GM19240 (cell line): ENCODE measurements around the gene RAPGEF2.

Experiments
- DNase-seq: peaks from one replicate; pipeline ENCODE4 v3.0.0; 2011; ENCODE audit warnings: low spot score; ENCODE audit not compliant: insufficient read length

Gene RAPGEF2

DNA sequence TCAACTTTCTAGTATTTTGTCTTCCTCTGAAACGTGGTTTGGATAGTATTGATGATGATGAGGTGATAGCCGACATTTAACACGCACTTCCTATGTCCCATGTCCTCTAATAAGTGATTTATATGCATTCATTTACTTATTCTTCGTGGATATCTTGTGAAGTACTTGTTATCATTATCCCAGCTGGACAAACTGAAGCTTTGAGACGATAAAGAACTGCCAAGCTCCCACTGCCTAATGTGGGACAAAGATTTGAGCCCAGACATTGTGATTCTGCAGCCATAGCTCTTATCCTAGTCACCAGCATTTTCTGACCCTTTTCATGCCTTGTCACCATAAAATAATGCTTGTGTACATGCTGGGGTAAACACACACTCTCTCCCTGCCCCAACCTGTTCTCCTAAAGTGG, 92.5 kb downstream of the RAPGEF2 start:
- DNase-seq, result no peak

DNA sequence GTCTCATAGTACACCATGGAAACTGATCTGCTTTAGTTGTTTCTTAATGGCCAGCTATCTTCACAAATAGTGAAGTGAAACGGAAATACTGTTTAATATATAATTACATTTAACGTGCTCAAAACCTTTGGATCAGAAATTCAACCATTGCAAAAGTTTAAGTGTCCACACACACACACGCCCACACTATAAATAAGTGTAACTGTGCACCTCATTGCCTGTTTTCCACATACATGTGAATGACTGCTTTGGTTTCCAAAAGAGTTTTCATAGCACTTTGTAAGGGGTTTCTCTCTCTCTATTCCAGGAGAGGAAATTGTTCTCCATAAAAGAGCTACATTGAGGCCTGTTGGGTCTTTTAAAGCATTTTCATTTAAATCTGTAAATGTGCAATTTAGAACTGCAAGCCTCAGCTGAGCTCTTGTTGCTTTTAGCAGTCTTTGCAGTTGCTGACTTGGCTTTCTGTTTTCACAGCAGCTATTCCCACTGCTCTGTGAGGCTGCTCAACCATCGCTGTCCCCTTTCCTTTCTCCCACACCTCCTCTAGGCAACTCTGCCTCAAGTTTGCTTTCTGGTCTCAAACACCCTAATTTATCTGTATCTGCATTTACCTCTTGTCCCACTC, 94.5 kb downstream of the RAPGEF2 start:
- DNase-seq, result no peak

DNA sequence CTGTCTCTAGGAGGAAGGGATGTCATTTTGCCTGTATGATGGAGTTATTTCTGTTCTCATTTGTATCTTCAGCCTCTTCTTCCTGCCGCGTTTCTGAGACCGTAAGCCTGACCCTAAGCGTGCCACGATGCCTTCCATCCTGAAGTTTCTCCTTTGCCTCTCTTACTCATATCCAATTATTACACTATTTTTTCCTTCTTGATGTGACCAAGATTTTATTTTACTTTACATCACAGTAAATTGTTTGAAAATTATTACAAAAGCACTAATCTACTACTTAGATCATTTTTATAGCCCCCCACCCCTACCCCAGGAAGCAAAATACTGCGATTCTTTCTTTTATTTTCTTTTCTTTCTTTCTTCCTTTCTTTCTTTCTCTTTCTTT, 95.0 kb downstream of the RAPGEF2 start:
- DNase-seq, result no peak

DNA sequence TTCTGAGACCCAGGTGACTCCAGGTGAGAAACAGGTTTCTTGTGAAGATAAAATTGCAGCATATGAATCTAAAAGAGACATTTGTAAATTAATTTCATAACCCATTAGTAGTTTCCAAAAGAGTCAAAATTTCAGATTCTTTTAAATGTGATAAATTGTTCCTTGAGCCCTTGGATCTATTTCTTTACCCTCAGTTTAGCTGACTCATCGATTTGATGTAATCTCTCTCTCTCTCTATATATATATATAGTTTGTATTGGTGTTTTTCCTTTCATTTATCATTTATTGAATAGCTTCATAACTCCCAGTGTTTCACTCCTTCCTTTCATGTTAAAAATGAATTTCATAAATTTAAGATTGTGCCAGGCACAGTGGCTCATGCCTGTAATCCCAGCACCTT, 96.9 kb downstream of the RAPGEF2 start:
- no peak for DNase-seq

DNA sequence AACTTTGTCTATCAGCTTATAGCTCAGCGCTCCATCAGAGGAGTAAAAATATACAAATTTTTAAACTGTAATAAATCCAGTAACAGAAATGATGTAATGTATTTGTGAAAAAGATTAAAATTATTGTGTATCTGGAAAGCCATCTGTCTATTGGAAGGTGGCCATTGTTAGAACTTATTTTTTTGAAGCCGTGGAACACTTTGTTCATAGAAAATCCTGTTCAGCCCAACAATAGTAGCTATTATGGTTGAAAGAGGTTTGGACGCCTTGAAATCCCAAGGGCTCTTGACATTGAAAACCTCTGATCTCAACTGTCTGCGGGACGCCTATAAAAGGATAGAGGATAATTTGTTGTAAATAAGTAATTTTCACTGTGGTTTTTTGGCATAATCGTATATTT, 98.3 kb downstream of the RAPGEF2 start:
- no peak for DNase-seq

DNA sequence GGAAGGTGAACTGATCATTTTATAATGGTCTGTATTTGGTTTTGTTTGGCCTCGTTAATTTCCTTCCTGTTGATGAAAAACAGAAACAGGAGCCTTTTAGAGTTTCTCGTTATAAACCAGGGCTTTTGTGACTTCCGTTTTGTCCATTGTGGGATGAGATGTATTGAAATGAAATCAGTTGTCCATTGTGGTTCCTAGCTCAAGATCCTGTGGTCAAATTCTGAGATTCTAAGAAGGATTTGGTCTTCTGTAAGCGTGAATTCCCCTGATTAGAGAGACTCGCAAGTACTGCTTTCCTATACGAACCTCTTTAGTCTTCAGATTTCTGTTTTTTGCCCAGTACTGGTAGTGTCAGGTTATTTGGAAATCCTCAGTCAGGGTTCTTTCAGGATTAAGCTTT, 101.7 kb downstream of the RAPGEF2 start:
- no peak for DNase-seq

DNA sequence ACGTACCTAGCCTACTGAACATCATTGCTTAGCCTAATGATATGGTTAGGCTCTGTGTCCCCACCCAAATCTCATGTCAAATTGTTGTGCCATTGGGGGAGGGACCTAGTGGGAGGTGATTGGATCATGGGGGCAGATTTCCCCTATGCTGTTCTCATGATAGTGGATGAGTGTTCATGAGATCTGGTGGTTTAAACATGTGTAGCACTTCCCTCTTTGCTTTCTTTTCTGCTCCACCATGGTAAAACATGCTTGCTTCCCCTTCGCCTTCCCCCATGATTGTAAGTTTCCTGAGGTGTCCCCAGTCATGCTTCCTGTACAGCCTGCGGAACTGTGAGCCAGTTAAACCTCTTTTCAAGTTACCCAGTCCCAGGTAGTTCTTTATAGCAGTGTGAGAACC, 102.6 kb downstream of the RAPGEF2 start:
- DNase-seq, result no peak

DNA sequence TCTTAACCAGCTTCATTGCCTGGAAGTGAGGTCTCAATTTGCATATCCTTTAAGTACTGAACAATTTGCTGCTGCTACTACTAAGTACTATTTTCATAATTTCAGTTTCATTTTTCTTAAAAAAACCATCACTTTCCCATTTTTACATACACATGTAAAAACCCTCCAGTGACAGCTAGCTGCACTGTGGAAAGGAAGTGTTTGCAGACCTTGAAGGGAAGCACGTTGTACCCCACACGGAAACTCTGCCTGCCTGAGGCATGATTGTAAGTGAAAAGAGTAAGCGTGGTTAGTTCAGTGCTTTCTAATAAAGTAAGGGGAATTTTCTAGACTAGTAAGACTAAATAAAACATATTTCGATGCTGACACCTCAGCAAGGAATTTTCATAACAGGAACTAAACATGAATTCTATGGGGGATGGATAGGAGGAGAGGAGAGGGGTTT, 103.6 kb downstream of the RAPGEF2 start:
- no peak for DNase-seq

DNA sequence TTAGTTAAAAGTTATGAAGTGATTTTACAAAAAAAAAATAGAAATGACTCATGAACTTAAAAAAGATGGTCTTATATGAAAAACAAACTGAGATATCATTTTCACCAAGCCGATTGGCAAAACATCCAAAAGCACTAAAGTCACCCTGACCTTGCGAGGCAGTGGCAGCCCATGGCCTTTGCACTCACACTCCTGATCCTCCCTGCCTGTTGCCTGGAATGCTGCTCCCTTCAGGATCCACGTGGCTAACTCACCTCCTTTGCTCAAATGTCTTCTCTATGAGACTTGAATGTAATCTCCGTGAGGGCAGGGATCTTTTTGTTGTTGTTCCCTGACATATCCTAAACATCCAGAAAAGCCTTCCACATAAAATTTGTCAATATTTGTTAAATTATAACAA, 106.4 kb downstream of the RAPGEF2 start:
- DNase-seq, result no peak

DNA sequence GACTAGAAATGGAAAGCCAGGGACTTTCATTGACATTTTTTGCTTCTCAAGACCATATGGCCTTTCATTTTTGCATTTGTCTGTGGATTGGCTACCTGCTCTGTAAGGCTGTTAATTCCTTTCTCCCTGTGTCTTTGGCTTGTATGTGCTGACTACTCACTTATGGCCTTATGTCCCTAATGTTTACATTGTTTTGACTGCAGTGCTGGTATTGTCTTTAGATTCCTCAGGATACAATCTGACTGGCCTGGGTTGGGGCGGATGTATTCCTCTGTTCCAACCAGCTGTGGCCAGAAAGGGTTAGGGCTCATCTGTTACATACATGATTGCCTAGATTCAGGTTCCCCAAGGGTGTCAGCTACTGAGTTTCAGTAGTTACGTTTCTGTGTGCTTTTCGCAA, 108.1 kb downstream of the RAPGEF2 start:
- no peak for DNase-seq

DNA sequence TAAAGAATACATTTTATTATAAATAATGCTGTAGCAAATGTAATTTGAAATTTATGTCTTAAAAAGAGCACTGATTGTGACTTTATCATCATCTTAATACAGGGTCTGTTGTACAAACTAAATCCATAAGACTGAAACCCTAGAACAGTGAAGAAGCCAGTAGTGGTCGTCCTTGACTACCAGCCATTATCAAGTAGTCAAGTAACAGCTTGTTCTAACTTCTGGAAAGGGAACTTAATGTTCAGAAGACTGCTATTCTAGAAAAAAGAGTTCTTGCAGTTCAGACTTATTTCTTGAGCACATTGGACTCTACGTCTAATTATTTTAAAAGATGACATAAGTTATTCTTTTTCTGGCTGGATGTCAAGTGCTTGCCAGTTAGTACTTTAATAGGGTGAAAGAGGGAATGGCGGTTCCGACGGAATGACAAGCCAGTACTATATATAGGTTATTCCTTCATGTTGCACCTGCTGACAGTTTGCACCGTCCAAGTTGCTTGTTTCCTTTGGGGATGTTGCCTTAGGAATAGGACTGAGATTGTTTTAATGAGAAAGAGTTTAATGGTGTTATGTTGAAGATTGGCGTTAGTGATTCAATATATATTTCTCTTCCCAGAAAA, 109.9 kb downstream of the RAPGEF2 start:
- DNase-seq, result no peak

DNA sequence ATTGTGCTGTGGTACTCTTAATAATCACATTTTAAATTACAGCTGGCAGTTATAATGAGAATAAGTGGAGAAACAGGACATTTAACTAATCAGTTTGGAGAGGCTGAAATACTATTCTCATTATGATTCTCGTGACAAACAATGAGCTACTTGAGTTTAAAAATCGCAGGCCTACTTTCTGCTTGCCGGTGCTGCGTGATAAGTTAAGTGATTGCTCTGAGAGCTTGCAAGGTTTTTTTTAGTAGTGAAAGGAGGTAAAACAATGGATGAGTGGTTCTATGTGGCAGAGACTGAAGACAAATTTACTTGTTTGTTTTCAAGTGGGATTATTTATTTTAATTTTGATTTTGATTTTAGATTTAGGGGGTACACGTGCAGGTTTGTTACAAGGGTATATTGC, 114.0 kb downstream of the RAPGEF2 start:
- DNase-seq, result no peak

DNA sequence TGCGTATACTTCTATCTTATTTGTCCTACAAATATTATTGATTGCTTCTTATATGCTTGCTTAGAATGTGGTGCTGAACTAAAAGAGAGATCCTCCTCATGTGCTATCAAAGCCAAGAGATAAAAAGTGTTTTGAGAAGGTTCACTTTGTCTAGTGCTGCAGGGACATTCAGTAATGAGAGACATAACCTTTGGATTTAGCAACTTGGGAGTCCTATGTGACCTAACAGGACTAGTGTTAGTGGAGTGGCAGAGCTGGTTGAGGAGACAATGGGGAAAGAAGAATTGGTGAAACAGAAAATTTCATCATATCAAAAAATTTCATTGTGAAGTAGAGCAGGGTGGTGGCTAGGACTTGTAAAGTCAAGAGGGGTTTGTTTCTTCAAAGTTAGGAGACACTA, 117.0 kb downstream of the RAPGEF2 start:
- no peak for DNase-seq

DNA sequence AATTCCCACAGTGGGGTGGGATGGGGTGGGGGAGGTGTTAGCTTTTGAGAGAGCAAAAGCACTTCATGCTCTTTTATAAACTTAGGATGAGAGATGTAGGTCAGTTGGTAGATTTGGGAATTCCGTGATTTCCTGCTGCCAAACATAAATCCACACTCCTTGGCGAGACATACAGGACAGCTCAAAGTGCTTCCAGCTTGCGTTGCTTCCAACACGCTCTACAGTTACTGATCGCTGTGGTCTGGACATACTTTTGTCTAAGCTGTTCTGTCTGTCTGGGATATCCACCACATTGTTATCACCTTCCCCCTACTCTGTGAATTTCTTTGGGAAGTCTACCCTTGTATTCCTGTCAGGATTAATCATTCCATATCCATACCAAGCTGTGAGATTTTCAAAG, 117.5 kb downstream of the RAPGEF2 start:
- DNase-seq, result no peak

DNA sequence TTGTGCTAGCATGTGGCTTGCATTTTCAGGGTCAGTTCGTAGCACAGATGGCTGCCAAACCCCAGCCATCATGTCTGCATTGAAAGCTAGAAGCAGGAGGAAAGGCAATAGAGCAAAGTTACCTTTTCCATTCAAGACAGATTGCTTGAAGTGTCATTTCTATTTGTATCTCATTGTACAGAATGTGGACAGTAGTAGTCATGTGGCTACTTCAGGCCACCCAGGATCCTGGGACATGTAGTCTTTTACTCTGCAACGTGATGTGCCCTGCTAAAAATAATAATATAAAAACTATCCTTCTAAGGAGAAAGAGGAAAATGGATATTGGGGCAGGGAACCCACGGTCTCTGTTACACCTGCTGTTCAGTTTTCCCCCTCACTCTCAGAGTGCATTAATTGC, 118.4 kb downstream of the RAPGEF2 start:
- no peak for DNase-seq

DNA sequence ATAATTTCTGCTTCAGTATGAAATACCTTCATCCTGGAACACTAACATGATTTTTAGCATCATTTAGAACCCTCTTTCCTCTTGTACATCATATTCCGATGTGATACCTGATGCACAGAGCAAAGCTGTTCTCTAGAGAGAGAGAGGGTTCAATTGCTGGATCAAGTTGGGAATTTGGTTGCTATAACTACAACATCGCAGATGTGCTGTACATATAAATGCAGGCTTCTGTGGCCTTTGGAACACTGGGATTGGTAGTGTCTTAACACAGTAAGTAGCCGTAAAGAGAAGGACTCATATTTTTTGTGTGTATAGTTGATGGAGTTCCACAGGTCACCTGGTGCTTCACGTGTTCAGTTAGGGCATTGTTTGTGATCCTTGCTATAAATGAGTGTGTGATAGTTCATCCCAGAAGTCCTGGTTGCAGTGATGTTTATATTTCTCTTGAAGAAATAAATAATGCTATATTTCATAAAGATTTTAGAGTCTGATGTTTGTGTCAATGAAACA, 119.2 kb downstream of the RAPGEF2 start:
- no peak for DNase-seq

DNA sequence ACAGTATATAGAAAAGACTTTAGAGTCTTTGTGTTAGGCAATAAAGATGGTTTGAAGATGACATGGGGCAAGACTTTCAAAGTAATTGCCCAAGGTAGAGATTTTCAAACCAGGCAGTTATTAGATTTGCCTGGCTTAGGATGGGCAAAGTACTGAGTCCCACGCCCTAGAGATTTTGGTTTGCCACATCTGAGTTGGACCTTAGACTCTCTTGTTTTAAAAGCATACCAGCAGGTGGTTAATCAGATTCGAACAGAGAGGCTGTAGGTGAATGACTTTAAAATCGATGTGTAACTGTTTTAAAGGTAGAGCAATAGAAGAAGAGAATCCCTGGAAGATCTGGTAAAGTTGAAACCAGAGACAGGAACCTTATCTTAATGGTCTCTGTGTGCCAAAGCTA, 121.5 kb downstream of the RAPGEF2 start:
- no peak for DNase-seq

DNA sequence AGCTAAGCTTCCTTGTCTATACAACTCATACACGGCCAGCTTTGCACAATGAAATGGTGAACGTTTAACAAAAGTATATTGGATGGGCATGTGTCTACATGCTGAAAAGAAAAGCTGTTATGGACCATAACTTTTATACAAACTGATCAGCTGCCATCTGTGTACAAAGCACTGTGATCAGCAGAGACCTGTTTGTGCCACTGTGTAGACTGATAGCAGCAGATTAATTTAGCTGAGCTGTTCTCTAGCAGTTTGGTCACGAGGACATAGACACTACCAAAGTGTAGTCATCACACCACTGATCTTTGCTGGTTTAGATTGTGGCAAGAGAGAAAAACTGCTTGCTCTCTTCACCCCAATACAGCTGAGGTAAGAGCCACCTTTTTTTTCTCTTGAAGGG, 124.5 kb downstream of the RAPGEF2 start:
- no peak for DNase-seq

DNA sequence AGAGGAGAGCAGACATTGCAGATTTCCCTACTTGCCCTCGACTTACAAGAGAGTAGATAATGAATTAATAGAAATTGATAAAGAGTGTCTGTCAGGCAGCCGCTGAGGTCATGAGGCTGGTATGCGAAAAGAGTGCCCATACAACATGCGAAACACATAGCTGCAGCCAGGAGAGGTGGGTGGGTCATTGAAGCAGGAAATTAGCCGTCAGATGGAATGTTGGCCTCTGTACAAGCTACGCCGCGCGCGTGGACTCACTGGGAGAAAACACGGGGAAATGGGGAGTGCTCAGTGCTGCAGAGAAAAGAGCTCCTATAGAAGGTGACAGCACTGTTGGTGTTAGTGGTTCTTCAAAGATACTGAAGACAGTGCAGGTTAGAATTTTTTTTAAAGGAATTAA, 125.1 kb downstream of the RAPGEF2 start:
- no peak for DNase-seq

DNA sequence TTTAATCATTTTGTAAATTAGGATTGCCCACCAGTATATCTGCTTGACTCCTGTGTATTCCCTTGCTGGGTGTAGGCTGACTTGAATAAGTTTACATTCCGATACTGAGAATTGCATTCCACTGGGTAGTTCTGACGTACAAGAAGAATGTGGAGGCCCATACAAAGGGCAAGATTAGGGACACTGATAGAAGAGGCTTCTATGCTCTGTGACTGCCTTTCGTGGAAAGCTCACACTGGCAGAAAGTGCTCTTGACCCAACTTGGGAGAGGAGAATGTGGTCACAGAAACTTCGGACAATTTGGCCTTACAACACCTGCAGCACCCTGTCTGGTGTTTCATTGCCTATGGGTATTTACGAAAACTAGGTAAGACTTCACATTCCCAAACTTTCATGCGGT, 126.3 kb downstream of the RAPGEF2 start:
- no peak for DNase-seq

DNA sequence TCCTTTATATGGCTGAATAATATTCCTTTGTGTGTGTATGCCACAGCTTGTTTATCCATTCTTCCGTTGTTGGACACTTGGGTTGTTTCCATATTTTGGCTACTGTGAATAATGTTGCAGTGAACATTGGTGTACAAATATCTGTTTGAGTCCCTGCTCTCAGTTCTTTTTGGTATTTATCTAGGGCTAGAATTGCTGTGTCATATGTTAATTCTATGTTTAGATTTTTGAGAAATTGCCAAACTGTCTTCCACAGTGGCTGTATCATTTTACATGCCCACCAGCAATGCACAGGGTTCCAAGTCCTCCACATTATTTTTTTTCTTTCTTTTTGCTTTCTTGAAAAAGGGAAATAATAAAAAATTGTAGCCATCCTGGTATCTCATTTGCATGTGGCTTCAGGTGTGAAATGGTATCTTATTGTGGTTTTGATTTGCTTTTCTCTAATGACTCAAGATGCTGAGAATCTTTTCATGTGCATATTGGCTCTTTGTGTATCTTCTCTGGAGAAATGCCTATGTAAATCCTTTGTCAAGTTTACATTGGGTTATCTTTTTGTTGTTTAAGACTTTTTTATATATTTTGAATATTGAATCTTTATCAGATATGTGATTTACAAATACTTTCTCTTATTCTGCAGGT, 129.7 kb downstream of the RAPGEF2 start:
- DNase-seq, result no peak

DNA sequence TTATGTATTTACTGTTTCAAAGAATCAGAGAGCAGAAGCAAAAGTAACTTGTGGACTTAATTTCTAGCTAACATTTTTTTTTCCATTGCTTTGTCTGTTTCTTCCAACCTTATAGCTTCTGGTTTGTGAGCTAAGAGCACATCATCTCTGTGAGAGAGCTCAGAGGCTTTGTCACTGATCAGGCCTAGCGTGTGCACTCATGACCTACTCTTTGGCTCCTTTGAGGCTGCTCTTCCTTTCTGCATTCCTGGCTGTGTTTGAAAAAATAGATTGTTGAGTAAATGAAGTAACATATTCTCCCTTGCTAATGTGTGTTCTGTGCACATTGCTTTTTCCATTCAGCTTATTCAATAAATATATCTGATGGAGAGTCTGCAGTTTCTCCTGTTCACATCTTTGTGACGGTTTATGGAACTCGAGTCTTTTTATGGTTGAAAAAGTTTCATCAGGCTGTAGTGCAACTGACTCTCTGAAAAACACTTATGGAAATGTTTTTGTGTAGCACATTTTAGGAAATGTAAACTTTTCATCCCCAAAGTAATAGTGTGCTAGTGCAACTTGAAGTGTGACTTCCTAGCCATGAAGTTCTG, 133.0 kb downstream of the RAPGEF2 start:
- no peak for DNase-seq

DNA sequence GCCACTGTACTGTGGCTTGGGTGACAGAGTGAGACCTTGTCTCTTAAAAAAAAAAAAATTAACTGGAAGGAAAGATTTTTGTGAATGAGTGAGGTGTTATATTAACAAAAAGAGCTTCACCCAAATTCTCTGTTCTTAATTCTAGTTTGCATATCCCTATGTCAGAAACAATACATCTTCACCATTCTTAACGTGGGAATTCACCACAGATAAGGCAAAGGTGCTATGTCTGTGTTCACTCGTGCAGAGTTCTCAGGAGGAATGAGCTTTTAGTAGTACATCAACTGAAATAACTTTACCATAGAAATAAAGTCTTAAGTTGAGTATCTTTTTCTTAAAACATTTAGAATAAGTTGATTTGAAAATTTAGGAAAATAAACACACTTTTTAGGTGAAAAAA, 135.1 kb downstream of the RAPGEF2 start:
- no peak for DNase-seq
